K562 (cell line): ENCODE results near the gene AFF3. TPM values are rescaled to one million over a fixed set of nuclear protein-coding genes. Genes with fewer than 3 reads are reported as not detected.

Experiments
- ATAC-seq: fragments of 200-7000 bp; cut with Tn5 transposase; 3 replicates; pipeline ENCODE4 v1.9.1; 2020; ENCODE audit warnings: moderate library complexity
- BruUV-seq: library from RNA; stranded (reverse); fragments of 400-500 nt; replicated peaks from 2 replicates; lab custom pipeline; 2021; lab: Mats Ljungman, UMichigan
- CTCF ChIA-PET: fragments of 300-600 bp; formaldehyde crosslinking; extraction: SDS; loops from one replicate; lab custom pipeline; 2021; ENCODE audit warnings: low intra/inter-chr PET ratio; lab: Yijun Ruan, JAX
- POLR2A ChIA-PET: fragments of 300-600, 350-650 bp; sonication (Branson Sonifier 250); formaldehyde crosslinking; extraction: SDS; loops from one replicate; lab custom pipeline; 2021; ENCODE audit warnings: antibody characterized with exemption, inconsistent platforms; lab: Yijun Ruan, JAX
- DNase-seq, 4 experiments: peaks; one replicate each; pipeline versions ENCODE4 v3.0.0 to v3.0.0-alpha.2; 2011 to 2018; ENCODE audit warnings: low spot score in 3 of 4, mixed read lengths in 3 of 4; ENCODE audit errors: extremely low read depth in 1 of 4
- FAIRE-seq: peaks from 2 replicates; lab custom pipeline; 2011; peaks lifted over from hg19 to GRCh38; lab: Jason Lieb, UNC
- H2AFZ ChIP-seq: 2 replicates; pipeline ENCODE4 v1.6.0; 2011; ENCODE audit warnings: low read depth, low read length, control low read depth, inconsistent platforms
- H3K27ac ChIP-seq: fragments of 200-600 bp; 3 replicates; pipeline ENCODE4 v1.8.0; 2011; ENCODE audit warnings: low read depth, mild to moderate bottlenecking, control low read depth, inconsistent platforms, low read length, moderate library complexity, mixed read lengths; ENCODE audit errors: extremely low read depth
- H3K27me3 ChIP-seq, 2 experiments: fragments of 300-600 bp in 1 of 2; 2 replicates in 1 of 2; 3 replicates in 1 of 2; pipeline versions ENCODE4 v1.6.0 to v1.8.0; 2011; ENCODE audit warnings: inconsistent platforms in 2 of 2, low read length in 2 of 2, mild to moderate bottlenecking in 1 of 2, mixed read lengths in 1 of 2, moderate library complexity in 1 of 2; ENCODE audit not compliant: control insufficient read depth in 2 of 2, insufficient read depth in 2 of 2
- H3K36me3 ChIP-seq: fragments of 300-600 bp; 3 replicates; pipeline ENCODE4 v1.8.0; 2011; ENCODE audit warnings: mild to moderate bottlenecking, low read length, inconsistent platforms; ENCODE audit not compliant: control insufficient read depth, insufficient read depth
- H3K4me1 ChIP-seq, 2 experiments: fragments of 200-600 bp in 1 of 2; replicated peaks in 1 of 2; 2 replicates in 1 of 2; 3 replicates in 1 of 2; pipeline versions ENCODE4 v1.5.1 to v1.8.0; 2011; ENCODE audit warnings: inconsistent platforms in 2 of 2, low read length in 2 of 2, mild to moderate bottlenecking in 1 of 2, mixed read lengths in 1 of 2, moderate library complexity in 1 of 2; ENCODE audit not compliant: control insufficient read depth in 2 of 2, insufficient read depth in 2 of 2
- H3K4me2 ChIP-seq: 2 replicates; pipeline ENCODE4 v1.6.1; 2011; ENCODE audit warnings: low read length, control low read depth, inconsistent platforms, mixed read lengths; ENCODE audit not compliant: insufficient read depth
- H3K4me3 ChIP-seq: fragments of 200-600 bp; sonication (generic), shearing (Covaris generic); 2 replicates; pipeline ENCODE4 v1.5.1; 2016; ENCODE audit warnings: control low read depth, inconsistent platforms
- H3K79me2 ChIP-seq: fragments of 200-600 bp; 3 replicates; pipeline ENCODE4 v1.8.0; 2011; ENCODE audit warnings: low read length, inconsistent platforms; ENCODE audit not compliant: control insufficient read depth, insufficient read depth
- H3K9ac ChIP-seq, 2 experiments: 2 replicates each; pipeline versions ENCODE4 v1.6.0 to v1.6.1; 2011; ENCODE audit warnings: low read depth in 2 of 2, low read length in 2 of 2, control low read depth in 1 of 2, inconsistent platforms in 1 of 2, mild to moderate bottlenecking in 1 of 2, mixed read lengths in 1 of 2; ENCODE audit not compliant: insufficient read depth in 1 of 2
- H3K9me1 ChIP-seq: one replicate; pipeline ENCODE4 v1.6.0; 2011; ENCODE audit warnings: inconsistent platforms, mild to moderate bottlenecking, low read length, moderate library complexity; ENCODE audit not compliant: control insufficient read depth, insufficient read depth
- H3K9me3 ChIP-seq: replicated peaks from 2 replicates; pipeline ENCODE4 v1.5.1; 2011; ENCODE audit warnings: low read depth, low read length, inconsistent platforms; ENCODE audit not compliant: control insufficient read depth, insufficient read depth
- H4K20me1 ChIP-seq: replicated peaks from 2 replicates; pipeline ENCODE4 v1.6.1; 2011; ENCODE audit warnings: low read length, inconsistent platforms, mixed read lengths; ENCODE audit not compliant: control insufficient read depth, insufficient read depth
- HEY1 ChIP-seq: fragments of 250-450 bp; sonication (Bioruptor Pico); IDR thresholded peaks from 2 replicates; pipeline ENCODE4 v1.5.0; 2020; ENCODE audit warnings: mild to moderate bottlenecking, moderate library complexity, borderline replicate concordance
- MBD1 ChIP-seq: fragments of 250-450 bp; sonication (Bioruptor Pico); IDR thresholded peaks from 2 replicates; pipeline ENCODE4 v1.8.0; 2022; ENCODE audit warnings: inconsistent platforms
- MIER1 ChIP-seq: fragments of 450-650 bp; IDR thresholded peaks from 2 replicates; pipeline ENCODE4 v1.6.1; 2016; ENCODE audit warnings: antibody characterized with exemption, mild to moderate bottlenecking, low read depth
- PHF21A ChIP-seq: fragments of 450-650 bp; IDR thresholded peaks from 2 replicates; pipeline ENCODE4 v1.6.1; 2017; ENCODE audit warnings: low read depth, borderline replicate concordance
- STAT6 ChIP-seq: sonication (generic); formaldehyde crosslinking; IDR thresholded peaks from 2 replicates; pipeline ENCODE4 v1.8.1; 2023; ENCODE audit warnings: mild to moderate bottlenecking, missing genetic modification reagents
- whole genome bisulfite sequencing: fragments of 100-300 bp; shearing (Covaris generic); methylation state at CpG from one replicate; pipeline ENCODE4 v1.1.6; 2016; ENCODE audit warnings: low coverage, mixed read lengths; ENCODE audit not compliant: insufficient coverage; ENCODE audit errors: missing lambda C conversion rate; 5-methylcytosine and 5-hydroxymethylcytosine counted together
- in situ Hi-C: fragments of 300-500 bp; cut with MboI; formaldehyde crosslinking; loops from 4 replicates; pipeline ENCODE4 v1.15.0; 2018; ENCODE audit warnings: inconsistent platforms, mixed read lengths
- intact Hi-C: fragments of 100-400 bp; cut with micrococcal nuclease; formaldehyde crosslinking; loops from 2 replicates; pipeline ENCODE4 v1.14.2; 2022
- polyA plus RNA-seq, 8 experiments: library from polyadenylated mRNA; depleted of rRNA in 4 of 8; stranded (reverse) in 5 of 8; unstranded in 3 of 8; fragments of >200 nt; fragmentation: Nextera tagmentation in 2 of 8; fragmentation: Illumina TruSeq in 1 of 8; extraction: Ambion mirVana in 2 of 8; extraction: Trizol in 1 of 8; gene quantifications; 2 replicates each; pipeline versions ENCODE4 v1.2.1 to v1.2.3, GENCODE V29; 2011 to 2014; ENCODE audit warnings: inconsistent platforms in 1 of 8, missing spikeins in 1 of 8
- total RNA-seq, 7 experiments: library from RNA; depleted of rRNA in 6 of 7; stranded (reverse); fragments of >200 nt in 6 of 7; fragmentation: Illumina TruSeq in 2 of 7; extraction: Trizol in 2 of 7; gene quantifications; 2 replicates each; pipeline versions ENCODE4 v1.2.1 to v1.2.3, GENCODE V29; 2011 to 2021; ENCODE audit warnings: low replicate concordance in 1 of 7

Gene AFF3
- total and polyA plus RNA-seq, 9 of the 15 experiments (the other 6 are each of a cell fraction or from before 2014, with no cell fraction given) = 0.02 to 0.11 TPM; not detected in 7

- no peaks in the 10 kb centered on the region; the same call in 1 of the 2 replicates for H4K20me1 ChIP-seq
- H3K36me3 ChIP-seq = no peaks in the 10 kb centered on the region
- H3K9me3 ChIP-seq = no peaks in the 10 kb centered on the region
- no peaks in the 10 kb centered on the region for H3K4me1 ChIP-seq
- no peaks in the 10 kb centered on the region for H3K79me2 ChIP-seq
- DNase-seq = no peak
- WGBS = 44% methylated on average over 2 of the region's 2 CpGs
- peaks cover 2 to 6% of the 10 kb centered on the region in 2 experiments; a peak in 3 of 5 replicates for H3K27me3 ChIP-seq
- no peak for FAIRE-seq
- H2AFZ ChIP-seq = no peak overlapping the region
- intact Hi-C loops = no loop called here
- POLR2A ChIA-PET = interaction anchor here (0.5 to 1.6 kb wide), 3 partner anchors 8 to 48 kb away, joined by 3 to 6 read pairs (median 3); no protein-coding TSS in a partner anchor
- ATAC-seq = no peak
- no peak overlapping the region for H3K4me2 ChIP-seq
- CTCF ChIA-PET = no interaction called here
- in situ Hi-C loops = loop anchor here (25.0 kb wide), 1 partner anchor 521 kb away; no protein-coding TSS in a partner anchor
- H3K9ac ChIP-seq = no peak overlapping the region
- no peak overlapping the region for H3K4me3 ChIP-seq
- no peaks in the 10 kb centered on the region for H3K9me1 ChIP-seq
- no TSS peak for BruUV-seq
- no peak overlapping the region for H3K27ac ChIP-seq
- no peak for TF ChIP-seq MIER1
- no peak for TF ChIP-seq STAT6 (CRISPR knock-in tag)
- TF ChIP-seq MBD1 (CRISPR knock-in tag) = no peak
- no peak for TF ChIP-seq PHF21A
- TF ChIP-seq HEY1 (CRISPR knock-in tag) = no peak
These were observed 426.4 kb downstream of the AFF3 start for GRCh38 chr2:99715956-99716355.
